Gastroesophageal sphincter (tissue), 3 donors: ENCODE measurements around the gene THBS3.
"Not testable (repeated sequence)": the region's sequence is repeated elsewhere in the genome, so short reads cannot be mapped to it uniquely, and the experiment has no call there.

Experiments used
- CTCF ChIP-seq, 4 experiments: fragments of 200-600 bp in 2 of 4; fragments of 450-650 bp in 2 of 4; sonication (generic) in 1 of 4; IDR thresholded peaks; one replicate each; pipeline ENCODE4 v1.5.1; 2017 to 2019; ENCODE audit warnings: antibody characterized with exemption in 4 of 4, mild to moderate bottlenecking in 2 of 4, moderate library complexity in 2 of 4
- EP300 ChIP-seq: sonication (generic); formaldehyde crosslinking; IDR thresholded peaks from one replicate; pipeline ENCODE4 v1.6.1; 2017; ENCODE audit warnings: antibody characterized with exemption, mild to moderate bottlenecking
- POLR2A ChIP-seq, 2 donors: fragments of 450-650 bp; IDR thresholded peaks; one replicate each; pipeline ENCODE4 v1.6.1; 2017; ENCODE audit warnings: antibody characterized with exemption in 2 of 2, mild to moderate bottlenecking in 2 of 2, moderate library complexity in 1 of 2
- POLR2AphosphoS5 ChIP-seq: sonication (generic); formaldehyde crosslinking; IDR thresholded peaks from one replicate; pipeline ENCODE4 v1.6.1; 2017; ENCODE audit warnings: antibody characterized with exemption

- TF ChIP-seq CTCF (IDR thresholded peaks at IDR 0.05); POLR2A (IDR thresholded peaks at IDR 0.05); POLR2AphosphoS5; EP300: not testable (repeated sequence)
Measured at GRCh38 chr1:155225404-155225759, 17.7 kb upstream of the THBS3 start.
